Measurements from ENCODE around the gene RHBDL1.

Gene RHBDL1

GRCh38 chr16:672371-672770, 3.1 kb upstream of the RHBDL1 start:
- Histone ChIP-seq H3K27me3 (ENCODE audit: control insufficient read depth, low read length) (peaks cover 3% of the 10 kb centered on the region; the same call in 1 of the 2 replicates), H3K9me3 (ENCODE audit: control insufficient read depth, insufficient read depth, low read length) (no peaks in the 10 kb centered on the region), H3K79me2 (ENCODE audit: control insufficient read depth, low read length) (peaks cover 25% of the 10 kb centered on the region), H3K36me3 (ENCODE audit: control insufficient read depth, low read length) (peaks cover 64% of the 10 kb centered on the region), H3K4me3 (ENCODE audit: low read length) (no peak overlapping the region), H3K4me2 (ENCODE audit: low read length) (no peak overlapping the region), H3K4me1 (ENCODE audit: control insufficient read depth, low read length) (peaks cover 20% of the 10 kb centered on the region), H3F3A (ENCODE audit: control insufficient read depth, insufficient read depth) (0 out of 2 replicates have a peak, but pooled peaks cover 2% of the 10 kb centered on the region), H4K20me1 (ENCODE audit: control insufficient read depth, insufficient read depth, low read depth, low read length) (peaks cover 5% of the 10 kb centered on the region; the same call in 1 of the 2 replicates), H3K27ac (ENCODE audit: low read depth, low read length) (no peak overlapping the region), H3K9me2 (replicated peaks; ENCODE audit: control insufficient read depth, low read length) (no peaks in the 10 kb centered on the region)
- TF ChIP-seq CTCF (IDR thresholded peaks at IDR 0.05; ENCODE audit: low read depth, low read length, poor library complexity, severe bottlenecking) (no peak), EZH2phosphoT487 (IDR thresholded peaks at IDR 0.05; ENCODE audit: borderline replicate concordance, low read length) (no peak)

GRCh38 chr16:672851-673250, 2.6 kb upstream of the RHBDL1 start:
- H4K20me1 ChIP-seq (ENCODE audit: control insufficient read depth, insufficient read depth, low read depth, low read length) = peaks cover 5% of the 10 kb centered on the region; the same call in 1 of the 2 replicates
- TF ChIP-seq EZH2phosphoT487 (IDR thresholded peaks at IDR 0.05; ENCODE audit: borderline replicate concordance, low read length) = no peak
- no peak for TF ChIP-seq CTCF (IDR thresholded peaks at IDR 0.05; ENCODE audit: low read depth, low read length, poor library complexity, severe bottlenecking)
- H3K4me1 ChIP-seq (ENCODE audit: control insufficient read depth, low read length) = peaks cover 16% of the 10 kb centered on the region
- no peak overlapping the region for H3K27ac ChIP-seq (ENCODE audit: low read depth, low read length)
- no peak overlapping the region for H3K4me2 ChIP-seq (ENCODE audit: low read length)
- H3K9me2 ChIP-seq (replicated peaks; ENCODE audit: control insufficient read depth, low read length) = no peaks in the 10 kb centered on the region
- no peaks in the 10 kb centered on the region for H3F3A ChIP-seq (ENCODE audit: control insufficient read depth, insufficient read depth)
- H3K79me2 ChIP-seq (ENCODE audit: control insufficient read depth, low read length) = peaks cover 23% of the 10 kb centered on the region
- H3K27me3 ChIP-seq (ENCODE audit: control insufficient read depth, low read length) = peaks cover 3% of the 10 kb centered on the region; the same call in 1 of the 2 replicates
- H3K4me3 ChIP-seq (ENCODE audit: low read length) = no peak overlapping the region
- H3K36me3 ChIP-seq (ENCODE audit: control insufficient read depth, low read length) = peaks cover 61% of the 10 kb centered on the region
- no peaks in the 10 kb centered on the region for H3K9me3 ChIP-seq (ENCODE audit: control insufficient read depth, insufficient read depth, low read length)

DNA sequence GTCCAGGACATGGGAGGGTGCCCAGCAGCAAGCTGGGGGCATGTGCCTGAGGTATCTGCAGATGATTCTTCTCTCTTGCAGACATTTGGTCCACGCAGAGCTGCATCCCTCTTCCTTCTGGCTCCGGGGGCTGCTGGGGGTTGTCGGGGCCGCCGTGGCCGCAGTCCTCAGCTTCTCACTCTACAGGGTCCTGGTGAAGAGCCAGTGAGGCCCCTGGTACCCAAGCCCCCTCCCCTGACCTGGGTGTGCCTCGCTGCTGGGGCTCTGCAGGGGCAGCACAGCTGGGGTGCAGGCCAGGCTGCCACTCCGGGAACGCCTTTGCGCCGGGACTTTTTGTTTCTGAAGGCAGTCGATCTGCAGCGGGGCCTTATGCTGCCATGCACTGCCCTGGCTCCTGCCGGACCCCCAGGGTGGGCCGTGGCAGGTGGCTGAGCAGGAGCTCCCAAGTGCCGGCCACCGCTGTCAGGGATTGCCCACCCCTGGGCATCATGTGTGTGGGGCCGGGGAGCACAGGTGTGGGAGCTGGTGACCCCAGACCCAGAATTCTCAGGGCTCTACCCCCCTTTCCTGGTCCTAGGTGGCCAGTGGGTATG, 2.0 kb upstream of the RHBDL1 start:
- Histone ChIP-seq H3F3A (ENCODE audit: control insufficient read depth, insufficient read depth) (no peaks in the 10 kb centered on the region), H3K36me3 (ENCODE audit: control insufficient read depth, low read length) (peaks cover 56% of the 10 kb centered on the region), H3K4me1 (ENCODE audit: control insufficient read depth, low read length) (peaks cover 16% of the 10 kb centered on the region), H3K4me3 (ENCODE audit: low read length) (no peak overlapping the region), H3K79me2 (ENCODE audit: control insufficient read depth, low read length) (peaks cover 17% of the 10 kb centered on the region), H3K9me3 (ENCODE audit: control insufficient read depth, insufficient read depth, low read length) (no peaks in the 10 kb centered on the region), H3K9me2 (replicated peaks; ENCODE audit: control insufficient read depth, low read length) (no peaks in the 10 kb centered on the region), H4K20me1 (ENCODE audit: control insufficient read depth, insufficient read depth, low read depth, low read length) (peaks cover 5% of the 10 kb centered on the region; the same call in 1 of the 2 replicates), H3K27ac (ENCODE audit: low read depth, low read length) (no peak overlapping the region), H3K4me2 (ENCODE audit: low read length) (no peak overlapping the region), H3K27me3 (ENCODE audit: control insufficient read depth, low read length) (peaks cover 3% of the 10 kb centered on the region; the same call in 1 of the 2 replicates)
- TF ChIP-seq CTCF (IDR thresholded peaks at IDR 0.05; ENCODE audit: low read depth, low read length, poor library complexity, severe bottlenecking) = no peak
- TF ChIP-seq EZH2phosphoT487 (IDR thresholded peaks at IDR 0.05; ENCODE audit: borderline replicate concordance, low read length) = no peak
